ENCODE data around the gene UVRAG. TPM values are rescaled to one million over a fixed set of nuclear protein-coding genes. Genes with fewer than 3 reads are reported as not detected.

The UVRAG gene
- total RNA-seq, 1 donor from 2014 or later: 18.6 TPM

DNA sequence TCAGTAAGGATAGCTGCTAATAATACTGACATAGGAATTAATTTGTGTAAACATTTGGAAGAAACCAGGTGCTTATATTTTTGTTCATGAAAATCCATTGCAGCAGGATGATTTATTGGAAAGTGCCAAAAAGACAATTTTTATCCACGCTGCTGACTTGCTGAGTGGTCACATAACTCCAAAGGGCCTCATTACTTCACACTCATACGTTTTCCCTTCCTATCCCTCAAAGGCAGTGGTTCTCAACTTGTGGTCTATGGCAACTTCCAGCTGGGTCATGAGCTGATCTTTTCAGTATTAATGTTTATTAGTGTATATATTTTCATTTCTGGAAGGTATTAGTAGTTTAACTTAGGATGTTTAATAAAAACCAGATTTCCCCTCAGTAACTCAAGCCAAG lies 178.1 kb downstream of the UVRAG start:
- no peak overlapping the region for H3K4me3 Mint-ChIP-seq
- no peaks in the 10 kb centered on the region for H3K27me3 Mint-ChIP-seq (ENCODE audit: insufficient read depth)
- no peak for DNase-seq (ENCODE audit: low spot score)
- H3K36me3 Mint-ChIP-seq (ENCODE audit: low read depth): peaks cover 2% of the 10 kb centered on the region
- no peaks in the 10 kb centered on the region for H3K9me3 Mint-ChIP-seq
- peaks cover 14% of the 10 kb centered on the region for H3K4me1 Mint-ChIP-seq (ENCODE audit: low read depth)
- intact Hi-C loops (cut with micrococcal nuclease): no loop called here
- H3K27ac Mint-ChIP-seq: no peak overlapping the region

DNA sequence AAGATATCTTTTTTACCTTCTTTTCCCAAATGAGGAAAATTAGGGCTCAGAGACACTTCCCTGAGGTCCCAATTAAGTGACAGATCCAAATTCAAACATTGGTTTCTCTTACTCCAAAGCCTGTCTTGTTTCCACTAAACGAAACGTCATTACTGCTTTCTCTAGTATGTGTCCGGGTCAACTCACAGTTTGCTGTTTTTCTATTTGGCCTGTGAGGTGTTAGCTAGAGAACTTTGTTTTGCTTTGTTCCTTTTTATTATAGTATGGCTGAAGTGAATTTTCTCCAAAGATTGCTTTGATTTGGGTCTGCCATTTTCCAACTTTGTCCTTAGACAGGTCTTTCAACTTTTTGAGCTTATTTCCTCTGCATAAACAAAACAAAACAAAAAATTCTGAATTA lies 179.6 kb downstream of the UVRAG start:
- Mint-ChIP-seq H3K4me3 (no peak overlapping the region), H3K27me3 (ENCODE audit: insufficient read depth) (no peaks in the 10 kb centered on the region), H3K36me3 (ENCODE audit: low read depth) (no peaks in the 10 kb centered on the region), H3K9me3 (no peaks in the 10 kb centered on the region), H3K4me1 (ENCODE audit: low read depth) (peaks cover 8% of the 10 kb centered on the region), H3K27ac (no peak overlapping the region)
- no peak for DNase-seq (ENCODE audit: low spot score)
- intact Hi-C loops (cut with micrococcal nuclease): no loop called here

DNA sequence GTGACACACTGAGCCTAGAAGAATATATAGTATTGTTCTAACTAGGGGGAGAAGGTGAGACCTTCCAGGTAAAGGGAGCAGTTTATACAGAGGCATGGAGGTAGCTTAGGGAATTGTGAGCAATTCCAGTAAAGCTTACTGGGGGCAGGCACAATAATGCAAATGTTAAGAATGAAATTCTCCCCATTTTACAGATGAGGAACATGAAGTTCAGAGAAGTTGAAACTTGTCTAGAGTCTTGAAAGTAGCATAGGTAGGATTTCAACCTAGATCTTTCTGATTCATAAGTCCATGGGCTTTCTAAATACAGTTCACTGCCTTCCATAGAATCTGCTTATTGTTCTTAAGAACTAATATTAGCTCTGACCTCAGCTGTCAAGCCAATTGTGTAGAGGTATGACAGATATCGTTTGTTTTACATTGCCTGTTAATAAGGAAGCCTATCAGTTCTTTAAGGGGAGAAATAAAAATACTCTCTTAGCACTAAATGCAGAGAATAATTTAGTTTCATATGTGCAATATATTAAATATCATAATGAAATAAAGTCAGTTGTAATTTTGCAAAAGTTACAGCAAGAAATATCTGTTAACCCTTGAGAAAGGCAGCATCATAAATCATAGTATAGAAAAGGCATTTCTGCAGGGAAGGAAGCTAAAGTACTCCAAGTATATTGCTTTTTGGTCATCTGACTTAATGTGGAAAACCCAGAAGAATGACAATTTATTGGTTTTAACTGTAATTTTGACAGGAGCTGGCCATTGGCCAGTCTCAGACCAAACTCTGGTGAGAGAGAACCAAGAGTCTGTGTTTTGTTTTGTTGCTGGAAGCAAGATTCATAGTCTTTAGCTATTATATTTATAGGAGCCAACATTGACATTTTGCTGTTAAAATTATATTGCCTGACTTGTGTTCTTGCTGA lies 181.8 kb downstream of the UVRAG start:
- Mint-ChIP-seq H3K27ac (no peak overlapping the region), H3K4me3 (no peak overlapping the region), H3K36me3 (ENCODE audit: low read depth) (peaks cover 12% of the 10 kb centered on the region), H3K4me1 (ENCODE audit: low read depth) (no peaks in the 10 kb centered on the region), H3K9me3 (peaks cover 15% of the 10 kb centered on the region), H3K27me3 (ENCODE audit: insufficient read depth) (no peaks in the 10 kb centered on the region)
- DNase-seq (ENCODE audit: low spot score): no peak
- intact Hi-C loops (cut with micrococcal nuclease): no loop called here

DNA sequence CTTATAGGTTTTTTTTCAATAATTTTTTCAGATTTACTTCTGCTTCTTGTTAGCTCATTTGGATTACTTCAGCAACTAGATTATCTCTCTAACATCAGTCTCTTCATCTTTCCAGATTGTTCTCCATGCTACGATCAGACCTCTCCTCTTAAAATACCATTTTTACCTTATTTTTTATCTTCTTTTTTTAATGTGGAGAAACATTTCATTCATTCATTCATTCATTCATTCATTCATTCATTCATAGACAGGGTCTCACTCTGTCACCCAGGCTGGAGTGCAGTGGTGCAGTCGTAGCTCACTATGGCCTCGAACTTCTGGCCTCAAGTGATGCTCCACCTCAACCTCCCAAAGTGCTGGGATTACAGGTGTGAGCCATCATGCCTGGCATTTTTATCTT lies 189.4 kb downstream of the UVRAG start:
- Mint-ChIP-seq H3K4me3 (no peak overlapping the region), H3K27me3 (ENCODE audit: insufficient read depth) (no peaks in the 10 kb centered on the region), H3K36me3 (ENCODE audit: low read depth) (peaks cover 32% of the 10 kb centered on the region), H3K27ac (no peak overlapping the region), H3K9me3 (peaks cover 20% of the 10 kb centered on the region), H3K4me1 (ENCODE audit: low read depth) (no peaks in the 10 kb centered on the region)
- intact Hi-C loops (cut with micrococcal nuclease): no loop called here
- DNase-seq (ENCODE audit: low spot score): no peak

DNA sequence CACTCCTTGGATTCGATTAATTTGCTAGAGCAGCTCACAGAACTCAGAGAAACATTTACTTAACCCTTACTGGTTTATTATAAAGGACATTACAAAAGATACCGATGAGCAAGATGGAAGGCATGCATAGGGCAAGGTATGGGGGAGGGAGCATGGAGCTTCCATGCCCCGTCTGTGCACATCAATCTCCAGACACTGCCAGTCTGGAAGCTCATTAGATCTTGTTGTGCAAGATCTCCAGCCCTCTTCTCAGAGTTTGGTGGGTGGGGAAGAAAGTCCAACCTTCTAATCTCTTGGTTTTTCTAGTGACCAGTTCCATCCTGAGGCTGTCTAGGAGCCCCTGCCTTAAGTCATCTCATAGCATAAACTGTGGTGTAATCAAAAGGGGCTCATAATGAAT lies 190.7 kb downstream of the UVRAG start:
- peaks cover 29% of the 10 kb centered on the region for H3K36me3 Mint-ChIP-seq (ENCODE audit: low read depth)
- no peak overlapping the region for H3K4me3 Mint-ChIP-seq
- intact Hi-C loops (cut with micrococcal nuclease): no loop called here
- no peaks in the 10 kb centered on the region for H3K4me1 Mint-ChIP-seq (ENCODE audit: low read depth)
- H3K27me3 Mint-ChIP-seq (ENCODE audit: insufficient read depth): no peaks in the 10 kb centered on the region
- no peak for DNase-seq (ENCODE audit: low spot score)
- peaks cover 14% of the 10 kb centered on the region for H3K9me3 Mint-ChIP-seq
- H3K27ac Mint-ChIP-seq: no peak overlapping the region

DNA sequence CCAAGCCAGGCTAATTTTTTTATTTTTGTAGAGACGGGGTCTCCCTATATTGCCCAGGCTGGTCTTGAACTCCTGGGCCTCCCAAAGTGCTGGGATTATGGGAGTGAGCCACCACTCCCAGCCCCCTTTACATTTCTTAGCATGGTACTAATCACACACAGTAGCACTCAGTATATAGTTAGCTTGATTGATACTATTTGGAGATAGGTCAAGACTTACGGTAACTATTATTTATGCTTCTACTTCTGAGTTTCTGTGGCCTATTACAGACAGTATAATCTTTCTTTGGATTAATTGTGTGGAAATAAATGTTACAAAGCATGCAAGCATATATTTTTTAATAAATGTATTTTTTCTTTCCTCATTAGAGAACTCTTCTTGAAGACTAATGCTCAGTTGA lies 192.2 kb downstream of the UVRAG start:
- no peak overlapping the region for H3K27ac Mint-ChIP-seq
- H3K9me3 Mint-ChIP-seq: peaks cover 4% of the 10 kb centered on the region
- intact Hi-C loops (cut with micrococcal nuclease): no loop called here
- no peaks in the 10 kb centered on the region for H3K4me1 Mint-ChIP-seq (ENCODE audit: low read depth)
- peaks cover 20% of the 10 kb centered on the region for H3K36me3 Mint-ChIP-seq (ENCODE audit: low read depth)
- no peak for DNase-seq (ENCODE audit: low spot score)
- no peaks in the 10 kb centered on the region for H3K27me3 Mint-ChIP-seq (ENCODE audit: insufficient read depth)
- H3K4me3 Mint-ChIP-seq: no peak overlapping the region

DNA sequence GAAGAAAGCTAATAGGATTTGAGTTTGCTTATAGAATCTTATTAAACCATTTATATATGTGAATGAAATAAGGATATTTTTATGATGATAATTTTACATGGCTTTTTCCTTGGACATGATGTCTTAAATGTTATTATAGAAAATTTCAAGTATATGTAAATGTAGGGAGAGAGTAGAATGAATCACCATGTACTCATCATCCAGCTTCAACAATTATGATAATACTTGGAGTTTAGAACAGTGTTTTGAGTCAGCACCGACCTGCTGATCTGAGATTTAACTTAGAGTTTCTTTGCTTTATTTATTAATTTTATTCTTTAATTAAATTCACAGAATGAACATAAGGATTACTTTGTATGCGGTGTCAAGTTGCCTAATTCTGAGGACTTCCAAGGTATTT lies 193.5 kb downstream of the UVRAG start:
- intact Hi-C loops (cut with micrococcal nuclease): no loop called here
- no peaks in the 10 kb centered on the region for H3K4me1 Mint-ChIP-seq (ENCODE audit: low read depth)

DNA sequence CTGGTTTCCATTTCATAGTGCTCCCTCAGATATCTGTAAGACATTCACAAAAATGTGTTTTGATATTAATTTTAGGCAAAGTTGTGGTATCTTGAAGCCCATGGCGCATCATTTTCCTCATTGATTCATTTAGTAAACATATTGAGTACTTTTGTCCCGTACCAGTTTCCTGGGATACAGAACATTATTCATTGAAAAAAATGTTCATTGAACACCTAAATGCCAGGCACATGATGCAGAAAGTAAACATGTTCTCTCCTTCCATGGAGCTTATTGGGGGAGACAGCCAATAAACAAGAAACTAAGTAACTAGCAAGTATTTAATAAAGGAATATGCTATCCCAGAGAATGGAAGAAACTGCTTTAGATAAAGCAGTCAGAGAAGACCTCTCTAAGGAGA lies 195.0 kb downstream of the UVRAG start:
- H3K9me3 Mint-ChIP-seq: no peaks in the 10 kb centered on the region
- H3K27me3 Mint-ChIP-seq (ENCODE audit: insufficient read depth): no peaks in the 10 kb centered on the region
- H3K36me3 Mint-ChIP-seq (ENCODE audit: low read depth): peaks cover 10% of the 10 kb centered on the region
- intact Hi-C loops (cut with micrococcal nuclease): no loop called here
- H3K4me1 Mint-ChIP-seq (ENCODE audit: low read depth): no peaks in the 10 kb centered on the region
- no peak overlapping the region for H3K4me3 Mint-ChIP-seq
- H3K27ac Mint-ChIP-seq: no peak overlapping the region
- no peak for DNase-seq (ENCODE audit: low spot score)

More for the DNA sequence above, 193.5 kb downstream of the UVRAG start:
- H3K36me3 Mint-ChIP-seq (ENCODE audit: low read depth): peaks cover 17% of the 10 kb centered on the region
- no peak for DNase-seq (ENCODE audit: low spot score)
- H3K27me3 Mint-ChIP-seq (ENCODE audit: insufficient read depth): no peaks in the 10 kb centered on the region
- no peak overlapping the region for H3K4me3 Mint-ChIP-seq
- H3K9me3 Mint-ChIP-seq: no peaks in the 10 kb centered on the region
- H3K27ac Mint-ChIP-seq: no peak overlapping the region

DNA sequence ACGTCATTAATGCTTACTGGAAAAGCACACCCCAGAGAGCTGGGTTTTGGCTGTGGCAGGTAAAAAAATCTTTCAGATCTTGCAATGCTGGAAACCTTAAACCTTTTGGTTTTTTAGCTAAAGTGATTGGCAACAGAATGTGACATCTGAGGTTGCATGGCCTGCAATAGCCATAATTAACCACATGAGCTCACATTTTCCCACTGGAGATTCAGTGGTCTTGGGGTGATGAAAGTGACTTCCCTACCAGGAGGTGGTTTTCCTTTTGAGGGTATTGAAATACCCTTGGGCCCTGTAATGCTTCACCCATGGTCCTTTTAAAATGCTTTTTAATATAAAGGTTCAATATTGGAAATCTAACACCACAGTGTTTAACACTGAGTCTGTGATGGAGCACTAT lies 198.5 kb downstream of the UVRAG start:
- no peak overlapping the region for H3K27ac Mint-ChIP-seq
- H3K9me3 Mint-ChIP-seq: peaks cover 8% of the 10 kb centered on the region
- H3K27me3 Mint-ChIP-seq (ENCODE audit: insufficient read depth): no peaks in the 10 kb centered on the region
- intact Hi-C loops (cut with micrococcal nuclease): no loop called here
- no peak for DNase-seq (ENCODE audit: low spot score)
- peaks cover 15% of the 10 kb centered on the region for H3K36me3 Mint-ChIP-seq (ENCODE audit: low read depth)
- no peak overlapping the region for H3K4me3 Mint-ChIP-seq
- no peaks in the 10 kb centered on the region for H3K4me1 Mint-ChIP-seq (ENCODE audit: low read depth)

DNA sequence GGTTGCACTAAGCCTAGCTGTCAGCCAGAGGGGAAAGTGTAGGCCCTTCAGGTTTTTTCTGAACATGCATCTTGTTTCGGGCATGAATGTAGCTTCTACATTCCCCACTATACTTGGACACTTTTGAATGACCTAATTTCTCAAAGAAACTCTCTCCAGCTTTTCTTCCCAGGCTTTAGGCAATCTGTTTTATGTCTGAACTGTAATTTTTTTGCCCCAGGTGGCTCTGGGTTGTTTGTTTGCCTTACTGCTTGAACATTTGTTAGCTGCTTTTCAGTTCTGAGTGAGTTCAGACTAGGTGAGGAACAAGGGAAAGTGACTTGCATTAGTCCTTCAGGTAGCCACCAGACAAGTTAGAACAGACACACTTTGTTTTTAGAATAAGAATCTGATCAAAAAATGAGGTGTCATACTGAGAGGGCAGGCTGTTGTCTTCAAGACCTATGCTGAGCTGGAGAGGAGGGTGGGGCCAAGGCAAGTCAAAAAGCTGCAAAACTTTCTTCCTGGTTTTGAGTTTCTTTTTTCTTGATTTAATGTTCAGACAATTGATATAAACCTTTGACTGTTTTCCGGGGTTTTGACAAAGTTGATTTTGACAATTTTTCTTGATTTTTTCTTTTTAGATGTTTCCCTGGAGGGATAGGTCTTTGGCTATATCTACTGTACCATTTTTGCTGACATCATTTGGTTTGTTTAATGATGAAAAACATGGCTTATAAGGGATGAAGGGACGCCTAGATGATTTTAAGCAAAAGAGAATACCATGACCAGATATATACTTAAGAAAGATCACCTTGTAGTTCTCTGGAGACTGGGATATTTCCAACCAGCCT lies 208.4 kb downstream of the UVRAG start:
- H3K4me3 Mint-ChIP-seq: no peak overlapping the region
- H3K9me3 Mint-ChIP-seq: peaks cover 7% of the 10 kb centered on the region
- DNase-seq (ENCODE audit: low spot score): no peak
- H3K27ac Mint-ChIP-seq: no peak overlapping the region
- no peaks in the 10 kb centered on the region for H3K27me3 Mint-ChIP-seq (ENCODE audit: insufficient read depth)
- peaks cover 16% of the 10 kb centered on the region for H3K36me3 Mint-ChIP-seq (ENCODE audit: low read depth)
- H3K4me1 Mint-ChIP-seq (ENCODE audit: low read depth): peaks cover 8% of the 10 kb centered on the region
- intact Hi-C loops (cut with micrococcal nuclease): no loop called here

DNA sequence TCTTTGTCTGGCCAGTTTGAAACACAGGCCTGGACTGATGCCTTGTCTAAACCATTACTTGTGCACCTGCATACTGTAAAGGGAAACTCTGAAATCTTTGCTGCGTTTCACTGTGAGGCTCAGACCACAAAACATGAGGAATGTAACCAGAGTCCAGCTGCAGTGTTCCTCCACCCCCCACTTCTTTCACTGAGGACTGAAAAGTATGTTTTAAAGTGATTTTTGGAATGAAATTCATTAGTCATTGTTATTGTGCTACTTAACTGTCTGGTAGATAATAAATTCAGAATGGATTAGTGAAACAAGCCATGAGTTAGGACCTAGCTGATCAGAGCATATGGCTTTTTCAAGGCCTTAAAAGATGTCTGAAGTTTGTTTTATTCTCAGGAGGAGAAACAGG lies 210.1 kb downstream of the UVRAG start:
- no peak for DNase-seq (ENCODE audit: low spot score)
- Mint-ChIP-seq H3K27me3 (ENCODE audit: insufficient read depth) (no peaks in the 10 kb centered on the region), H3K9me3 (no peaks in the 10 kb centered on the region), H3K4me1 (ENCODE audit: low read depth) (peaks cover 8% of the 10 kb centered on the region), H3K27ac (no peak overlapping the region), H3K36me3 (ENCODE audit: low read depth) (peaks cover 8% of the 10 kb centered on the region), H3K4me3 (no peak overlapping the region)
- intact Hi-C loops (cut with micrococcal nuclease): no loop called here

DNA sequence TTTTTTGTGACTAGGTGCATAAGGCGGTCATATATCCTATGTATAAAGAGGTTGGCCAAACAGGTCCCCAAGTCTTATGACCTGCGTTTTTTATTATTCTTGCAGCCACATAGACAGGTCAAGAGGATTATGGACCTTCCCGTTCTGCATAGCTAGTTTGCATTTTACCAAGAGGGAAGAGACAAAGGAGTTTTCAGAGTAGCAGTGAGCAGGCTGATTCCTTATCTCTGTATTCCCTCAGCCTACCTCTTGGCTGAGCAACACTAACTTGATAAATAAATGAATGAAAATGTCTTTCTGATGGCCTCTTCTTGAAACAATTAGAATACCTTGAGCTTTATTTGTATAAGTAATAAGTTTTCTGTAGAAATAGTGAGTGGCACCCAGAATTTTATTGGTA lies 210.8 kb downstream of the UVRAG start:
- Mint-ChIP-seq H3K4me3 (no peak overlapping the region), H3K27me3 (ENCODE audit: insufficient read depth) (no peaks in the 10 kb centered on the region), H3K9me3 (no peaks in the 10 kb centered on the region), H3K27ac (no peak overlapping the region), H3K36me3 (ENCODE audit: low read depth) (peaks cover 8% of the 10 kb centered on the region), H3K4me1 (ENCODE audit: low read depth) (peaks cover 8% of the 10 kb centered on the region)
- intact Hi-C loops (cut with micrococcal nuclease): no loop called here
- DNase-seq (ENCODE audit: low spot score): no peak

DNA sequence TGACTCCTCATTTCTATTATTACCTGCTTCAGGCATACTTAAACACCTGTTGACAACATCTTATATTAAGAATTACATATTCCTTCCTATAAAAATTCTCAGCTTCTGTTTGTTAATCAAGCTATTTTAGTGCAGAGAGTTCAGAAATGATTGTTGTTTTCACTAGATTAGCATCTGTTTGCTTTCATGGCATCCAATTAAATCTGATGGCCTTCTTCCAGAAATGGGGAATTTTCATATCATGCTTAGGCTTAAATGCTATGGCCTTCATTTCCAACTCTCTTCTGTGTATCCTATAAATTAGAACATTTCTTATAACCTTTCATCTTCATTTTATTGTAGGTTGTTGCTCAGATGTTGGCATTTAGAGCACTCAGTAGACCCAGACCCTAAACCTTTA lies 211.3 kb downstream of the UVRAG start:
- Mint-ChIP-seq H3K27me3 (ENCODE audit: insufficient read depth) (no peaks in the 10 kb centered on the region), H3K9me3 (no peaks in the 10 kb centered on the region), H3K4me3 (no peak overlapping the region), H3K27ac (no peak overlapping the region), H3K36me3 (ENCODE audit: low read depth) (peaks cover 4% of the 10 kb centered on the region), H3K4me1 (ENCODE audit: low read depth) (peaks cover 3% of the 10 kb centered on the region)
- intact Hi-C loops (cut with micrococcal nuclease): no loop called here
- DNase-seq (ENCODE audit: low spot score): no peak
